CD4-positive, CD25-positive, alpha-beta regulatory T cell (primary cell): ENCODE data around the gene NFIC. TPM values are rescaled to one million over a fixed set of nuclear protein-coding genes. Genes with fewer than 3 reads are reported as not detected.
A peak's percentile ranks its signal among the peaks of the same experiment; 100 is the strongest.

Experiments
- ATAC-seq, 2 donors: fragments of 150-1000 bp; cut with Tn5 transposase; one replicate each; pipeline ENCODE4 v1.10.0; 2021; ENCODE audit warnings: low read depth in 2 of 2, moderate number of reproducible peaks in 2 of 2, moderate library complexity in 1 of 2
- DNase-seq, 3 donors: peaks; one replicate each; pipeline versions ENCODE4 v3.0.0 to v3.0.0-alpha.2; 2012 to 2022; ENCODE audit warnings: mixed read lengths in 1 of 3
- H3K27ac ChIP-seq: one replicate; pipeline ENCODE4 v1.7.0; 2013; ENCODE audit warnings: mild to moderate bottlenecking, low read length; ENCODE audit not compliant: insufficient read depth, poor library complexity, severe bottlenecking
- H3K27me3 ChIP-seq: one replicate; pipeline ENCODE4 v1.7.0; 2013; ENCODE audit warnings: low read length; ENCODE audit not compliant: control insufficient read depth, insufficient read depth
- H3K36me3 ChIP-seq: one replicate; pipeline ENCODE4 v1.7.0; 2013; ENCODE audit warnings: mild to moderate bottlenecking, low read length, moderate library complexity; ENCODE audit not compliant: control insufficient read depth, insufficient read depth
- H3K4me1 ChIP-seq: 2 replicates; pipeline ENCODE4 v1.7.0; 2013; ENCODE audit warnings: mild to moderate bottlenecking, low read length; ENCODE audit not compliant: insufficient read depth, control insufficient read depth, poor library complexity, severe bottlenecking
- H3K4me3 ChIP-seq: one replicate; pipeline ENCODE4 v1.7.0; 2013; ENCODE audit warnings: low read depth, mild to moderate bottlenecking, low read length, moderate library complexity
- H3K9me3 ChIP-seq, 2 experiments: 1 replicate in 1 of 2; 2 replicates in 1 of 2; pipeline ENCODE4 v1.7.0; 2013; ENCODE audit warnings: low read length in 2 of 2, mild to moderate bottlenecking in 1 of 2, moderate library complexity in 1 of 2; ENCODE audit not compliant: control insufficient read depth in 2 of 2
- H3K27ac Mint-ChIP-seq, 3 donors: one replicate each; pipeline ENCODE4 v1.8.0; 2020 to 2022; ENCODE audit warnings: mild to moderate bottlenecking in 3 of 3, mixed read lengths in 3 of 3, moderate library complexity in 2 of 3
- H3K27me3 Mint-ChIP-seq: one replicate; pipeline ENCODE4 v1.8.0; 2022; ENCODE audit warnings: mild to moderate bottlenecking, mixed read lengths
- H3K36me3 Mint-ChIP-seq: one replicate; pipeline ENCODE4 v1.8.0; 2020; ENCODE audit warnings: mixed read lengths
- H3K4me1 Mint-ChIP-seq, 4 donors: one replicate each; pipeline ENCODE4 v1.8.0; 2020 to 2022; ENCODE audit warnings: mixed read lengths in 4 of 4, mild to moderate bottlenecking in 1 of 4
- H3K4me3 Mint-ChIP-seq, 4 donors: one replicate each; pipeline ENCODE4 v1.8.0; 2020 to 2022; ENCODE audit warnings: mild to moderate bottlenecking in 4 of 4, mixed read lengths in 4 of 4, moderate library complexity in 3 of 4
- H3K9me3 Mint-ChIP-seq, 7 donors: one replicate each; pipeline ENCODE4 v1.8.0; 2020 to 2022; ENCODE audit warnings: mixed read lengths in 7 of 7, mild to moderate bottlenecking in 3 of 7, moderate library complexity in 2 of 7
- polyA plus RNA-seq, 4 donors: library from polyadenylated mRNA; unstranded; fragments of 300-500 nt; fragmentation: Illumina TruSeq; gene quantifications; one replicate each; pipeline ENCODE4 v1.2.3, GENCODE V29; 2021
- total RNA-seq: library from RNA; stranded (reverse); gene quantifications from one replicate; pipeline ENCODE4 v1.2.3, GENCODE V29; 2022

NFIC gene
- total and polyA plus RNA-seq, 5 donors from 2014 or later: 3.7 to 17.8 (median 4.2) TPM

DNA sequence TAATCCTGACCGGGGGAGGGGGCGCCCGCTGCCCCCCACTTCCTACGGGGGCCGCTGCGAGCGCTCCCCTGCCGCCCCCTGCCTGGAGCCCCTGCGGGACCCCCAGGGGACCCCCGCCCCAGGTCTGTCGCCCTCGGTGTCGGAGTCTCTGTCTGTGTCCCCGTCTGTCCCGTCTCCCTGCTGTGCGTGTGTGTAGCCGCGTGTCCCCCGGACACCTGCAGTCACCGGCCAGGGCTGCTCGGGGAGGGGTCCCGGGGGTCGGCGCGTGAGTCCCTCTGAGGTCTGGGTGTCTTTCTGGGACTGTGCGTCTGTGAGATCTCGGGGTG, 7.7 kb upstream of the NFIC start:
- peak overlapping the region in 1 of 3 donors; percentile 65 for H3K27ac Mint-ChIP-seq

DNA sequence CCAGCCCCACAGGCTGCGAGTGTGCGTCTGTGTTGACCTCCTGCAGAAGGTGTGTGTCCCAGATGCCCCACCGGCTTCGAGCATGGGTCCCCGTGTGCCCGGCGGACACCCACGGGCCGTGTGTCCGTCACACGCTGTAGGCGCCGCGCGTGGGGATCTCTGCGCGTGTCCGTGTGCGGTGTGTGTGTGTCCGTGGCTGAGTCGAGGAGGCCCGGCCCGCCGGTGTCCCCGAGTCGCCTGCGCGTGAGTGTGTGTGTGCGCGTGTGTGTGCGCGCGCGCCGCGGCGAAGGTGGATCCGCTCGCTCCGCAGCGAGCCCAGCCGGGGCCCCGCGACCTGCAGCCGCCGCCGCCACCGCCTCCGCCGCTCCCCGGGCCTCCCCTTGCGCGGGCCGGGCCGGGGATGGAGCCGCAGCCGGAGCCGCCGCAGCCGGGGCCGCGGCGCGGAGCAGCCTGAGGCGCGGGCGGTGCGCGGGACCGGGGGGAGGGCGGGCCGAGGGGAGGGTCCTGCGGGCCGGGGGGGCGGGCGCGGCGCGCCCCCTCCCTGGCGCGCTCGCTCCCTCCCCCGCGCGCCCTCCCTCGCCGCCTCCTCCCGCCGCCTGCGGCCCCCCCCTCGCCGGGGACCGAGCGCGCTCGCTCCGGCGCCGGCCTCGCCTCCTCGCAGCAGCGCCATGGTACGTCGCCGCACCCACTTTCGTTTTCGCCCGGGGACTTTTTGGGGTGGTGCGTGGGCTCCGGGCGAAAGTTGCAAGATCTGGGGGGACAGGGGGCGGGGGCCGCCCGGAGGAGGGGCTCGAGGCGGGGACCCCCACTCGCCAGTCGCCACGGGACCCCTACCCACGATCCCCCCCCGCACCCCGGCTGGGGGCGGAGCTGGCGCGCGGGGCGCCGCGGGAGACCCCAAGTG, 7.1 kb upstream of the NFIC start:
- peak overlapping the region in 1 of 3 donors; percentile 65 for H3K27ac Mint-ChIP-seq
- peak overlapping the region; percentile 73 for H3K27ac ChIP-seq
- H3K27me3 ChIP-seq: no peaks in the 10 kb centered on the region
- peaks cover 0 to 1% (median 0%) of the 10 kb centered on the region in 7 donors for H3K9me3 Mint-ChIP-seq
- peaks cover 0 to 42% (median 20%) of the 10 kb centered on the region in 4 donors for H3K4me1 Mint-ChIP-seq
- no peaks in the 10 kb centered on the region for H3K9me3 ChIP-seq
- H3K27me3 Mint-ChIP-seq: peaks cover 30% of the 10 kb centered on the region
- ATAC-seq (peak; percentile 54 to 58), DNase-seq (peak; percentile 59 to 71 (median 60))
- no peaks in the 10 kb centered on the region for H3K36me3 ChIP-seq
- peaks cover 31% of the 10 kb centered on the region for H3K4me1 ChIP-seq
- H3K4me3 Mint-ChIP-seq: peak overlapping the region; percentile 38 to 89 (median 86)
- H3K36me3 Mint-ChIP-seq: peaks cover 4% of the 10 kb centered on the region
- no peak overlapping the region for H3K4me3 ChIP-seq

More for the DNA sequence above, 7.7 kb upstream of the NFIC start:
- DNase-seq (no peak), ATAC-seq (no peak)
- Histone ChIP-seq H3K36me3 (no peaks in the 10 kb centered on the region), H3K9me3 (no peaks in the 10 kb centered on the region), H3K4me3 (no peak overlapping the region), H3K27me3 (no peaks in the 10 kb centered on the region), H3K27ac (no peak overlapping the region), H3K4me1 (peaks cover 31% of the 10 kb centered on the region)
- Mint-ChIP-seq H3K9me3 (peaks cover 0 to 1% (median 0%) of the 10 kb centered on the region in 7 donors), H3K4me1 (peaks cover 0 to 37% (median 18%) of the 10 kb centered on the region in 4 donors), H3K36me3 (peaks cover 4% of the 10 kb centered on the region), H3K27me3 (peaks cover 26% of the 10 kb centered on the region), H3K4me3 (peak overlapping the region; percentile 38 to 89 (median 86))

DNA sequence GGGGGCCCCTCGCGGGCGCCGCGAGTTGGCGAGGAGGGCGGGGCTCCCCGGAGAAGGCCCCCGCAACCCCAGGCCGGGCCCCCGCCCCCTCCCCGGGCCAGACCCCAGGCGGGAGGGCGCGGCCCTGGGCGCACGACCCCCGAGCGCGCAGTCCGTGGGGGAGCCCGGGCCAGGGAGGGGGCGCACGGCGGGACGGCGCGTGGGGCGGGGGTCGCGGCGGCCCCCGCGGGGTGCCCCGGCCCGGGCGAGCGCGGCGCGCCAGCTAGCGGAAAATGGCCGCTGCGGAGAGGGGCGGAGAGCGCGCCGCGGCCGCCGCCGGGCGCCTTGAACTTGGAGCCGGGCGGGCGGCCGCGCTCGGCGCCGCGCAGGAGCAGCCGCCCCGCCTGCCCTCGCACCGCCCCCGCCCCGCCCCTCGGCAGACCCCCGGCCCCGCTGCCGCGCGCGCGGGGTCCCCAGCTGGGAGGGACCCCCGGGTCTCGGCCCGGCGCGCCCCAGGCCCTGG, 6.4 kb upstream of the NFIC start:
- no peaks in the 10 kb centered on the region for H3K27me3 ChIP-seq
- H3K4me3 Mint-ChIP-seq: peak overlapping the region in 1 of 4 donors; percentile 95
- H3K36me3 ChIP-seq: no peaks in the 10 kb centered on the region
- peaks cover 0 to 1% (median 0%) of the 10 kb centered on the region in 7 donors for H3K9me3 Mint-ChIP-seq
- DNase-seq (peak in 1 of 3 donors; percentile 49), ATAC-seq (peak in 1 of 2 donors; percentile 40)
- peak overlapping the region in 1 of 3 donors; percentile 81 for H3K27ac Mint-ChIP-seq
- peaks cover 37% of the 10 kb centered on the region for H3K27me3 Mint-ChIP-seq
- H3K27ac ChIP-seq: peak overlapping the region; percentile 73
- H3K4me1 Mint-ChIP-seq: peaks cover 0 to 45% (median 22%) of the 10 kb centered on the region in 4 donors
- H3K4me3 ChIP-seq: no peak overlapping the region
- peaks cover under 1% of the 10 kb centered on the region for H3K36me3 Mint-ChIP-seq
- peaks cover 31% of the 10 kb centered on the region for H3K4me1 ChIP-seq
- no peaks in the 10 kb centered on the region for H3K9me3 ChIP-seq

DNA sequence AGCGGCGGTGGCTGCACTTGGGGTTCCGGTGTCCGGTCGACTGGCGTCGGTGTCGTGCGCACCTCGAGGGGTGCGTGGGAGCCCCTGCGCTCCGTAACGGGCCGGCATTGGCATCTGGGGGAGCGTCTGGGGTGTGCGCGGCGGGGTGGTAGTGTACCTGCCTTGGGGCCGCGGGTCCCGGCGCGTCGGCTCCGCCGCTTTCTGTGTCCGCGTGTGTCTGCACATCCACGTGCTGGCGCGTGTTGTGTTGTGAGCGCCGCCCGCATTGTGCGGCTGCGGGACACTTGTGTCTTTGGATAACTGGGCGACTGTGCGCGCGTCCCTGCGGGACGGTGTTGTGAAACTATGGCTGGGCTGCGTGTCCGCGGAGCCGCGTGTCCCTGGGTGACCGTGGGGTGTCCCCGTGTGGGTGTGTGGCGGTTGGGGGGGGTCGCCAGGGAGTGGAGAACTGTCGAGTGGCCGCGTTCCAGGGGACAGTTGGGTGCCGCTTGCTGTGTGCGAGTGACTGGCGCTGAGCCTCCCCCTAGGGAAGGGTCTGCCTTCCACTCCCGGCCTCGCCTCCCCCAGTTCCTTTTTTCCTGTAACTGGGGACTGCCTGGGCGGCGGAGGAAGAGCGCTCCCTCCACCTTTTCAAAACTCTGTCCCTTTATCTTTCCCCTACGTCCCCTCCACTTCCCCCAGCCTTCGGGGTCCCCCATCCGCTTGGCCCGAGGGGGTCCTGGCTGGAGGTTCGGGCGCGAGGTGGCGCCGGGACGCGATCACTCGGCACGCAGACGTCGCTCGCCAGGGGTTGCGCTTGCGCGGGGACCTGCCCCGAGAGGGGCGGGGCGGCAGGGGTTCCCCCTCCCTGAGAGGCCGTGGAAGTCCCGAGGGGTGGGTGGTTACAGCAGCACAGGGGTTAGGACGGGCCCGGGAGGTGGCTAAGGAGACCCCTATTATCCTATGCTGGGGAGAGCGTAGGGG, 5.7 kb upstream of the NFIC start:
- ATAC-seq (peak; percentile 29 to 38), DNase-seq (peak; percentile 61 to 66 (median 64))
- Mint-ChIP-seq H3K4me3 (peak overlapping the region; percentile 91 to 95 (median 93)), H3K9me3 (peaks cover 0 to 1% (median 0%) of the 10 kb centered on the region in 7 donors), H3K27me3 (peaks cover 44% of the 10 kb centered on the region), H3K4me1 (peaks cover 0 to 52% (median 28%) of the 10 kb centered on the region in 4 donors), H3K27ac (peak overlapping the region; percentile 14 to 90 (median 81)), H3K36me3 (no peaks in the 10 kb centered on the region)
- H3K27me3 ChIP-seq: no peaks in the 10 kb centered on the region
- peak overlapping the region; percentile 66 for H3K27ac ChIP-seq
- H3K9me3 ChIP-seq: no peaks in the 10 kb centered on the region
- peak overlapping the region; percentile 26 for H3K4me3 ChIP-seq
- no peaks in the 10 kb centered on the region for H3K36me3 ChIP-seq
- peaks cover 36% of the 10 kb centered on the region for H3K4me1 ChIP-seq

DNA sequence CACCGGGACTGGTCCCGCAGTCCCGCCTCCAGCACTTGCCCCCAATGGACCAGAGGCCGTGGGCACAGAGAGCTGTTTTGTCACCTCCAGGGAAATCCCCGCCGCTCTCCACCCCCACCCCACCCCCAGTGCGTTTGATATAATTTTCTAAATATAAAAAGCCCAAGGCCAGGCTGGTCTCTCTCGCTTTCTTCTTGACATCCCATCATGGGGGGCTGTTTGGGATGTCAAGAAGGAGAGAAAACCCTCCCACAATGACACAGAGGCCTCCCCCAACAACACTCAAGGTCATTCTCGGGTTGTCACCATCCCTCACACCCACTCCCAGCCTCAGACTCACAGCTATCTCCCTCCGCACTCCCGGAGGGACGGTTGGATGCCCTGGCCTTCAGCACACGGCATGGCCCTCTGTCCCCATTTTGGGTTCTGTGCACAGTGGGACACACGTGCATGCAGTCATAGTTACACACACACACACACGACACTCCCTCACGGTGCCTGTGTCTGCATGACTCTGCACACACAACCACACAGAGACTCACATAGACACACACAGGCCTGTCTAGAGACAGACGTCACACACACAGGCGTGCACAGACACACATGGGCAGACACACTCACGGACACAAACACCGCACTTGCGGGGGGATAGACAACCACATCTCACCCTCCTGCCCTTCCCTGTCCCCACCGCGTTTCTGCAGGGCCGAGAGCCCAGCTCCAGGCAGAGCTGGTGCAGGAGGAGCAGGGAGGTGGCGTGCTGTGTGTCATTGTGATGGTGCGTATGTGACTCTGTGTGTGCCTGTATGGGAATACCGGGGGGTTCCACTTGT, 4.8 kb upstream of the NFIC start:
- Mint-ChIP-seq H3K27ac (peak overlapping the region in 2 of 3 donors; percentile 83 to 90), H3K9me3 (peaks cover 0 to 1% (median 0%) of the 10 kb centered on the region in 7 donors), H3K4me3 (peak overlapping the region; percentile 91 to 95 (median 92)), H3K36me3 (no peaks in the 10 kb centered on the region), H3K4me1 (peaks cover 0 to 53% (median 28%) of the 10 kb centered on the region in 4 donors), H3K27me3 (peaks cover 44% of the 10 kb centered on the region)
- H3K9me3 ChIP-seq: no peaks in the 10 kb centered on the region
- no peaks in the 10 kb centered on the region for H3K27me3 ChIP-seq
- no peak for DNase-seq
- no peak for ATAC-seq
- peak overlapping the region; percentile 66 for H3K27ac ChIP-seq
- H3K4me3 ChIP-seq: no peak overlapping the region
- H3K4me1 ChIP-seq: peaks cover 43% of the 10 kb centered on the region
- H3K36me3 ChIP-seq: no peaks in the 10 kb centered on the region

DNA sequence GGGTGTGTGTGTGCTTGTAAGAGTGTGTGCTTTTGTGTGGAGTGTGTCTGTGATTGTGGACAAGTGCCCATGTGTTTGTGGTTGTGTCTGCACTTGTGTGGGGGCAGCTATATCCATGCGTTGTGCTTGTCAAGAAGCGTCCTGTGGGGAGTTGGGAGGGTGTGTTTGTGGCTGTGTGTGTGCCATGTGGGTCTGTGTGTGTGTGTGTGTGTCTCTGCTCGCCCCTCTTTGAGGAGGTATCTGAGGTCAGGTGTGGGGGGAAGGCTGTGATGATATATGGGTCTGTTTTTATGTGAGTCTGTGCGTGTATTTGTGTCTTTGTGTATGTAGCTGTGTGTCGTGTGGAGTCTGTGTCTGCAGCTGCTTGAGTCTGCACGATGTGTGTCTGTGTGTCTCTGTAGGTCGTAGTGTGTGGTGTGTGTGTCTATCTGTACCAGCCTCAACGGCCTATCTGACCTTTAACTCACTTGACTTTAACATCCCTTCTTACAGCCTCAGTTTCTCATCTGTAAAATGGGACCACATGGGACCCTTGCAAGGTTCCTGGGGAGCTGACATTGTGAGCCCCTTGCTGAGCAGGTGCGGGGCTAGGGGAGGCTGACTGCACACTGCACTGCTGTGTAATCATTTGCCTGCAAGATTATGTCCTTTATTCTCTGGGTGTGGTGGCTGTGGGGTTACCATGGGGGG, 4.0 kb upstream of the NFIC start:
- H3K27me3 Mint-ChIP-seq: peaks cover 36% of the 10 kb centered on the region
- no peak overlapping the region for H3K27ac ChIP-seq
- H3K4me3 ChIP-seq: no peak overlapping the region
- H3K4me1 ChIP-seq: peaks cover 51% of the 10 kb centered on the region
- no peaks in the 10 kb centered on the region for H3K27me3 ChIP-seq
- DNase-seq (no peak), ATAC-seq (no peak)
- no peaks in the 10 kb centered on the region for H3K36me3 ChIP-seq
- peaks cover 0 to 46% (median 28%) of the 10 kb centered on the region in 4 donors for H3K4me1 Mint-ChIP-seq
- H3K36me3 Mint-ChIP-seq: no peaks in the 10 kb centered on the region
- H3K4me3 Mint-ChIP-seq: peak overlapping the region; percentile 50 to 95 (median 90)
- peak overlapping the region; percentile 1 to 83 (median 32) for H3K27ac Mint-ChIP-seq
- H3K9me3 Mint-ChIP-seq: peaks cover 0 to 1% (median 0%) of the 10 kb centered on the region in 7 donors
- H3K9me3 ChIP-seq: no peaks in the 10 kb centered on the region
